ENCODE data around the gene BUD31. TPM values are rescaled to one million over a fixed set of nuclear protein-coding genes. Genes with fewer than 3 reads are reported as not detected.
A peak's percentile ranks its signal among the peaks of the same experiment; 100 is the strongest.

Gene BUD31
- total and polyA plus RNA-seq, 2 of the 8 experiments (the other 6 are each of a cell fraction or from before 2014, with no cell fraction given) = 46.7 to 114 TPM

DNA sequence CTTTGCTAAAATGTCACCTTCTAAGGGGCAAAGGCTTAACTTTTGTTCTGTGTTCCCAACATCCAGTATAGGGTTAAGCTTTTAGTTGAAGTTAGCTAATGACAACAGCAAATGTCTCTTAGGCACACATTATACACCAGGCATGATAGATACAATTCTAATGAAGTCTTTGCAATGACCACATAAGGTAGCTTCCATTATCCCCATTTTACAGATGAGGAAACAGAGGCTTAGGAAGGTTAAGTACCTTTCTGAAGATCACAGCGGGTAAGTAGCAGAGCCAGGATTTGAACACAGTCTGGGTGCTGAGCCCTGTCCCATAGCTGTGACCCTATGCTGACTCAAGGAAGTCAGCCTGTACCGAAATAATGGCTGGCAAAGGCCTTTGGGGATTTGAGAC, 1.9 kb downstream of the BUD31 start:
- Histone ChIP-seq H3K4ac (replicated peaks; ENCODE audit: insufficient read length, low read depth, low read length) (no peak overlapping the region), H2BK5ac (ENCODE audit: low read depth, low read length) (no peak overlapping the region), H3K14ac (ENCODE audit: insufficient read length) (no peak overlapping the region), H4K91ac (replicated peaks; ENCODE audit: insufficient read length, low read length) (no peak overlapping the region), H4K5ac (ENCODE audit: insufficient read length, low read depth, low read length) (no peak overlapping the region), H3K56ac (replicated peaks; ENCODE audit: insufficient read length, low read depth, low read length) (no peak overlapping the region), H4K8ac (ENCODE audit: extremely low read depth, insufficient read depth, low read length) (no peak overlapping the region), H3K4me1 (replicated peaks in 1 of 4; ENCODE audit: control insufficient read depth in 3 of 4, insufficient read depth in 4 of 4, low read length in 3 of 4) (peaks cover 0 to 5% (median 3%) of the 10 kb centered on the region in 4 experiments; a peak in 2 of 7 replicates), H4K20me1 (replicated peaks in 1 of 2; ENCODE audit: control insufficient read depth in 1 of 2, insufficient read depth in 2 of 2, low read length in 2 of 2) (peaks cover 5% of the 10 kb centered on the region in 2 experiments), H2AFZ (ENCODE audit: low read length) (no peak overlapping the region), H3K23ac (ENCODE audit: insufficient read length) (no peak overlapping the region), H2AK5ac (ENCODE audit: low read depth, low read length) (no peak overlapping the region), H3K9ac (replicated peaks in 1 of 4; ENCODE audit: extremely low read depth in 1 of 4, low read depth in 3 of 4, low read length in 3 of 4) (no peak overlapping the region), H2BK15ac (ENCODE audit: low read length) (no peak overlapping the region), H3K4me2 (ENCODE audit: insufficient read depth in 1 of 2, low read depth in 2 of 2, low read length in 2 of 2) (peak overlapping the region in 1 of 2 experiments; percentile 74; a peak in 1 of 4 replicates), H3K23me2 (ENCODE audit: low read depth, low read length) (peaks cover 13% of the 10 kb centered on the region), H3K79me2 (ENCODE audit: control insufficient read depth in 1 of 2, insufficient read depth in 2 of 2, low read length in 2 of 2) (peaks cover 31 to 49% of the 10 kb centered on the region in 2 experiments), H2BK120ac (replicated peaks; ENCODE audit: low read depth, low read length) (no peak overlapping the region), H3K36me3 (ENCODE audit: control insufficient read depth in 2 of 4, insufficient read depth in 4 of 4, low read length in 3 of 4) (peaks cover 7 to 42% (median 22%) of the 10 kb centered on the region in 4 experiments), H2BK20ac (ENCODE audit: low read length) (no peak overlapping the region), H2BK12ac (ENCODE audit: low read depth, low read length) (no peak overlapping the region), H3K18ac (ENCODE audit: extremely low read depth, low read length) (no peak overlapping the region), H3K27me3 (replicated peaks in 1 of 4; ENCODE audit: control insufficient read depth in 3 of 4, extremely low read depth in 1 of 4, insufficient read depth in 3 of 4, low read length in 3 of 4) (no peaks in the 10 kb centered on the region), H3K9me3 (ENCODE audit: insufficient read depth in 2 of 2, low read depth in 1 of 2, low read length in 1 of 2) (no peaks in the 10 kb centered on the region), H3K79me1 (ENCODE audit: low read depth, low read length) (peaks cover 11% of the 10 kb centered on the region), H3K4me3 (ENCODE audit: extremely low read depth in 1 of 4, insufficient read depth in 2 of 4, low read depth in 3 of 4, low read length in 4 of 4) (no peak overlapping the region; a peak in 1 of 8 replicates), H3K27ac (ENCODE audit: low read depth, low read length) (no peak overlapping the region)
- CTCF ChIA-PET (ENCODE audit: partially characterized antibody) = interaction anchor here (0.8 to 1.0 kb wide), 2 partner anchors 12 to 19 kb away, joined by 3 read pairs; no protein-coding TSS in a partner anchor
- FAIRE-seq = no peak
- WGBS, 2 experiments (ENCODE audit: extremely low coverage in 1 of 2, insufficient coverage in 1 of 2, insufficient read length in 1 of 2, insufficient replicate concordance in 2 of 2, low coverage in 1 of 2, low lambda C conversion rate in 2 of 2, missing lambda C conversion rate in 1 of 2) = 100% methylated on average over 2 of the region's 2 CpGs; no CpG with 5 or more reads in 1 of the 2 experiments
- POLR2A ChIA-PET (ENCODE audit: partially characterized antibody) = interaction anchor here (0.7 to 8.4 kb wide), 4 partner anchors 11 to 29 kb away, joined by 3 to 150 read pairs (median 28); no protein-coding TSS in a partner anchor
- DNase-seq (ENCODE audit: low read depth in 1 of 2, low spot score in 2 of 2) = no peak
- TF ChIP-seq JUN (IDR thresholded peaks at IDR 0.05; ENCODE audit: low read depth, low read length) (no peak), JUND (IDR thresholded peaks at IDR 0.05; ENCODE audit: low read length) (no peak), SP4 (IDR thresholded peaks at IDR 0.05; ENCODE audit: low read length) (no peak), EP300 (IDR thresholded peaks at IDR 0.05; ENCODE audit: borderline replicate concordance in 1 of 2, low read depth in 2 of 2, low read length in 2 of 2) (no peak), HDAC2 (IDR thresholded peaks at IDR 0.05; ENCODE audit: borderline replicate concordance in 1 of 2, low read depth in 2 of 2, low read length in 2 of 2) (no peak), EZH2 (IDR thresholded peaks at IDR 0.05; ENCODE audit: low read depth, low read length, severe bottlenecking) (no peak), TAF1 (IDR thresholded peaks at IDR 0.05; ENCODE audit: low read depth, low read length) (no peak), CBX5 (IDR thresholded peaks at IDR 0.05; ENCODE audit: low read depth, low read length) (no peak), POLR2A (IDR thresholded peaks at IDR 0.05; ENCODE audit: control extremely low read depth in 1 of 2, low read depth in 2 of 2, low read length in 2 of 2) (no peak), FOSL1 (IDR thresholded peaks at IDR 0.05; ENCODE audit: insufficient read depth, low read depth, low read length) (no peak), SRF (IDR thresholded peaks at IDR 0.05; ENCODE audit: low read depth, low read length) (no peak), BRCA1 (IDR thresholded peaks at IDR 0.05; ENCODE audit: low read depth, low read length) (no peak)
- TF ChIP-seq, protein P1, sequence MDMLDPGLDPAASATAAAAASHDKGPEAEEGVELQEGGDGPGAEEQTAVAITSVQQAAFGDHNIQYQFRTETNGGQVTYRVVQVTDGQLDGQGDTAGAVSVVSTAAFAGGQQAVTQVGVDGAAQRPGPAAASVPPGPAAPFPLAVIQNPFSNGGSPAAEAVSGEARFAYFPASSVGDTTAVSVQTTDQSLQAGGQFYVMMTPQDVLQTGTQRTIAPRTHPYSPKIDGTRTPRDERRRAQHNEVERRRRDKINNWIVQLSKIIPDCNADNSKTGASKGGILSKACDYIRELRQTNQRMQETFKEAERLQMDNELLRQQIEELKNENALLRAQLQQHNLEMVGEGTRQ (IDR thresholded peaks at IDR 0.05; ENCODE audit: low read length) = no peak
